Left lobe of liver (tissue), 2 donors: Measurements from ENCODE around the gene ESAM. TPM values are rescaled to one million over a fixed set of nuclear protein-coding genes. Genes with fewer than 3 reads are reported as not detected.
"Not testable (repeated sequence)": the region's sequence is repeated elsewhere in the genome, so short reads cannot be mapped to it uniquely, and the experiment has no call there.

Experiments used
- ATAC-seq: fragments of 200-7000 bp; cut with Tn5 transposase; one replicate; pipeline ENCODE4 v1.9.1; 2020; ENCODE audit warnings: mild to moderate bottlenecking, moderate library complexity
- DNase-seq: peaks from one replicate; pipeline ENCODE4 v3.0.0-alpha.2; 2020; ENCODE audit warnings: low spot score
- total RNA-seq: library from RNA; stranded (reverse); gene quantifications from one replicate; pipeline ENCODE4 v1.2.1, GENCODE V29; 2021
- donor health status: DM: no; HTN: no; CAD: no; lungs with moderate emphysema.
- donor health status: DM: no; HTN: yes; CAD: no.

ESAM gene
- total RNA-seq, 1 donor from 2014 or later = 10.5 TPM

DNA sequence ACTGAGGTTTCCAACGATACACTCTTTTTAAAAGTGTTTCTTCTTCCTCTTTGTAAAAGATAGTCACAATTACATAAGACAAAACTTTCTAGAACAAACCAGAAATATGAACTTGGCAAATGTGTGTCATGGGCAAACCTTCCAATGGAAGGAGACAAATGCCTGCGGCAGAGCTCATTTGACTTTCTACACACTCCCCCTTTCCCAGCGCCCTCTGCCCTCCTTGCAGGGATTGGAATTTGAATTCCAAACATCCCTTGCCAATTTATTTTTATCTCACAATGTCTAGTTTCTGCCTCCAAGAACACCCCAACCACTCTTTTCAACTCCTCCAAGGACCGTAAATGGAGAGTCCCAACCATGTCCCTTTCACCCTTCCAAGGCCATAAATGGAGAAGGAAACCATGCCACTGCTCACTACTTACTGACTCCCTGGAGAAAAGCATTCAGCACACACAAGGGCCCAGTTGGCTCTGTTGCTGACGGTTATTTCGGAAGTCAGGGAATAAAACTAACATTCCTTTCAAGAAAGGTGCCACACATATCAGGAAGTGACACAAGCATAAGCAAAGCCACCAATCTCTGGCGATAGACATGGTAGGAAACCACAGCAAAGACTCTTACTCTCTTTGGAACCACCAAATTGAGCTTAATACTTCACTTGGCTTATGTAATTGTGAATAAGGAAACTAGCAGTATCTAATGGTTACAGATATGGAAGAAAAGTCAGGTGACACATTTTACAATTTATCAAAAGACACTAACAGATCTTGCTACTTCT lies 15.0 kb upstream of the ESAM start:
- ATAC-seq = no peak
- DNase-seq = no peak

DNA sequence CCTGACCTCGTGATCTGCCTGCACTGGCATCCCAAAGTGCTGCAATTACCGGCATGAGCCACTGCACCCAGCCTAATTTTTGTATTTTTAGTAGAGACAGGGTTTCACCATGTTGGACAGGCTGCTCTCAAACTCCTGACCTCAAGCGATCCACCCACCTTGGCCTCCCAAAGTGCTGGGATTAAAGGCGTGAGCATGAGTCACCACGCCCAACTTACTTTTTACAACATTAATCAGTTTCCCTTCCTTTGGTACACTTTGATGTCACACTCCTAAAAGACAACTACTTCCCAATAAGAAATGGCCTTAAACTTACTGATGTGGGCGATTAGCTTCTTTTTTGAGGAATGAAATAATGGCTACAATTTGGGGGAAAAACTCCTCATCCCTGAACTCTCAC lies 8.9 kb upstream of the ESAM start:
- DNase-seq, ATAC-seq: not testable (repeated sequence)

DNA sequence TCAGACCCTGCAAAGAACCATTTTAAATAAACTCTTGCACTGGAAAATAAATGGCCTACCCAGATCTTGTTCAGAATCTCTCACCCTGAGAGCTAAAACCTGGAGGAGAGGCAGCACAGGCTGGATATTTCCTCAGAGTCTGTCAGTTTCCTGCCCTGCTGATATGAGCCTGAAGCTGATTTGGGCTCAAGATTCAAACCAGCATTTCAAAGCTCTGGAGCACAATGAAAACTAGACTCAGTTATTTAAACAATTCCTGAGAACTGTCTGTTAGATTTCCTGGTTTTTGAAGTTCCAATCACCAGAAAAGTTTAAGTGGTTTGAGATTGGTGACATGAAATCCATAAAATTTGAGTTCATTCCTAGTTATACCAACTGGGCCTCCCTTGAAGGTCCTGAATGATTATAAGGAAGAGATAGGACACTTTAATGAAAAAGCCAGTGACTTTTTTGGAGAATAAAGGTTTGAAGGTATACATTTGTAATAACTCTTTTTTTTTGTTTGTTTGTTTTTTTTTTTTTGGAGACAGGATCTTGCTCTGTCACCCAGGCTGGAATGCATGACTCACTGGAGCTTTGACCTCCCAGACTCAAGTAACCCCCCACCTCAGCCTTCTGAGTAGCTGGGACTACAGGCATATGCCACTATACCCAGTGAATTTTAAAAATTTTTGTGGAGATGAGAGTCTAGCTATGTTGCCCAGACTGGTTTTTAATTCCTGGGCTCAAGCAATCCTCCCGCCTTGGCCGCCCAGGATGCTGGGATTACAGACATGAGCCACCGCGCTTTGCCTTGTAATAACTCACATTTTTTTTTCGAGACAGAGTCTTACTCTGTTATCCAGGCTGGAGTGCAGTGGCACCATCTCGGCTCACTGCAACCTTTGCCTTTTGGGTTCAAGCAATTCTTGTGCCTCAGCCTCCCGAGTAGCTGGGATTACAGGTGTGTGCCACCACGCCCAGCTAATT lies 8.0 kb upstream of the ESAM start:
- no peak for DNase-seq
- no peak for ATAC-seq

DNA sequence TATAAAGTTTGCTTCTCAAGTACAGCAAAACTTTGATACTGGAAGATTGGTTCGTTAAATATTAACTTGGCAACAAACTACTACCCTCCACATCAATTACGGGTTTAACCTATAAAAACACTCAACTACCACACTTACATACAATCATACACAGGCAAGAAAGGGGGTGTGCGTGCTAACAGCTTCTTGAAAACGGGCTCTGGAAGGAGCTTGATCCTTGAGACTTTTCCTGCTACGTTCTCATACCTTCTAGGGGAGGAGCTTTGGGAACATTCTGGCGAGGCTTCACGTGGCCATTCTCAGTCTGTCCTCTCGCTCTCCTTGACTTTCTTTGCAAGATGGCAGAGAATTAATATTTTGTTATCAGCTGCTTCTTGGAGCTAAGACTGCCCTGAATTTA lies 6.8 kb upstream of the ESAM start:
- ATAC-seq (no peak), DNase-seq (no peak)

DNA sequence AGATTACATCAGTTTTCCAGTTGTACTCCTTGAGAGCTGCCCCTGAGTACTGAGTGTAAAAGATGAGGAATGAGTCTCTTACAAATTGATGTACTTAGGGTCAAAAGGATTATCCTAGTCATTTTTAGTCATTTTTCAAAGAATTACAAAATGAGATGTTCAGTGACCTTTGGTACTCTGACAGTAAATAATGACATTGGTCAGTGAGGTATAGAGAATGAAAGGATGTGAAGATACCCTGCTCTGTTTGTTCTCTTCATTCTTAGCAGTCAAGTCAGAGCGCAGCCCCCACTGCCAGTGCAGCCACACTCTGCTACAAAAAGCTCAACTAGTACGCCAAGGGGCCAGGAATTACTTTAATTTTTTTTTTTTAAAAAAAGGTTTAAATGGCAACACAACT lies 4.1 kb upstream of the ESAM start:
- ATAC-seq = no peak

DNA sequence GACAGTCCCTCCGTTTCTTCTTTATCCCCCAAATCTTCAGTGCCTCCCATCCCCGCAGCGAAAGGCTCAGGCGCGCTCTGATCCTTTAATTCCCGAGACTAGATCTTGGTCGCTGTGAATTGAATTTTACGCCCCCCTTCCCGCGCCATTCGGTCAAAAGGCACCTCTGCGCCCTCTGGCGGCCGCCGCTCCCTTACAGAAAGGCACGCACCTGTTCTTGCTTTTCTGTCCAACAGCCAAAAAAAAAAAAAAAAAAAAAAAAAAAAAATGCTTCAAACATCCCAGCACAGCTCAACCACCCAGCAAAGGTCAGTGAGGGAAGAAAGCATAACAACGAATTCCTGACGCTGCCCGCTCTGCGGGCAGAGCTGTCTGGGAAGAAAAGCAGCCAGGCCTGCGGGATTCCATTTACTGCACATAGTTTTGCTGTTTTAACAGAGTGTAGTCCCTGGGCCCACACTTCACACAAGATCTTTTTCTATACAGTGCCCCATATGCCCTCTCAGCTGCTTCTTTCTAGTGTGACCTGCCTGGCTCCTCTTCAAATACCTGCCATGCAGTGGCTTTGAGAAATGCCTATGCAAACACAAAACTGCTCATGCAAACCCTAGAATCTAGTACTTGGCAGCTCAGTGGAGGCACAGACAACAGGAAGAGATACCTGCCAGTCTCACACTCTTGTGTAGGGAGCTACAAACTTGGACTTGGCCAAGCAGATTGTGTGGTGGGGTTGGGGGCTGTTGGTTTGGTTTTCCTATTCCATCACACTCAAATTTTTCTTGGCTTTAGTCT lies 1.3 kb upstream of the ESAM start:
- ATAC-seq (peak; percentile 72), DNase-seq (peak; percentile 80)

More for the DNA sequence above, 4.1 kb upstream of the ESAM start:
- no peak for DNase-seq

DNA sequence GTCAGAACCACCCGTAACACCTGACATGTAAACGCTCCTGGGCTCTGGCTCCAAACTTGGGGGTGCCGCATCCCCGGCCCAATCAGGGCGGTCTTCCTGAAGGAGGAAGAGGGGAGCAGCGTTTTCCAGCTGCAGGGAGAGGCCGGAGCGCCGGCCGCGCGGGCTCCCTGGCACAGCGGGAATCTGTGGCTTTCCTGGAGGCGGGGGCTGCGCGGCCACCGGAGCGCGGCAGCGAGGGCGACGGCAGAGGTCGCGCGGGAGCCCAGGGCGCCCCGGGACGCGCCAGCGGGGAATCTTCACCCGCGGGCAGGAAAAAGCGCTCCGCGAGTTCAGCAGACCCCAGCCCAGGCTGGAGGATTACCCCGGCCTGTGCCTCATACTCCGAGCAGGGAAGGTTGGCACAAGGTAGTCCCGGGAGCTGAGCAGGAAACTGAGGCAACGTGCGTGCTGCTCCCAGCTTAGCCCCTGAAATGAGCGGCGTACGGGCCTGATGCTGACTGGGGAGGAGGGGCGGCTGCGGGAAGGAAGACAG lies 600 bp upstream of the ESAM start:
- ATAC-seq = peak; percentile 19
- DNase-seq = no peak

DNA sequence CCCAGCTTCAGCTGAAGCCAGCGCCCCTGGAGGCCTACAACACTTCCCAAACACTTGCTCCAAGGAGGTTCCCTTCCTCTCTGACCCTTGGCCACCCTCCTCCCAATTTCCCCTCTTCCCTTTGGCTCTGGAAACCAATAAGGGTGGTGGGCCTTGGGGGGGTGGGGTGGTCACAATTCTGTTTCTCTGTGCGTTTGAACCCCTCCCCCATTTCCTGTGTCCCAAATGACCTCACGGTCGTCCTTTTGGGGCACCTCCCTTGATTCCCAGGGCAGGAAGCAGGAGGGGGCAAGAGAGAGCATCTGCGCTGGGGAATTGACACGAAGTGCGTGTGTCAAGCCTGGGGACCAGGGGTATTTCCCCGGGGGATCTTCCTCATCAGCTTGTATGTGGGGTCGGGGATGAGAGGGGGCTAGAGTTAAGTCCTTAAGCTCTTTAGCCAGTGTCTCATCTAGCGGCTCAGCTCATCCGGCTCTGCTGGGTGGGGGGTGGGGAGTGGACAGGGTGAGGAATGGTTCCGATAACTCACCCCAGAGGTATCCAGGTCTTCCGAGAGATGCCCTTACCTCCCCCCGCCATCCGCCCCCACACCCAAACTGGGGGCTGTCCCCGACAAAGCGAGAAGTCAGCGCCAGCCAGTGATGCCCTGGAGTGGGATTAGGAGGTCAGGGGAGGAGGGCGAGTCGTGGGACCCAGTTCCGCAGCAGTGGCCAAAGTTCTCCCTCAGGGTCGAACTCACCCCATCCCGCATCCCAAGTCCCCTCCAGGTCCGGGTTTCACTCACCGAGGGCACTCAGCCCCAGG lies 587 bp downstream of the ESAM start:
- ATAC-seq (no peak), DNase-seq (no peak)

DNA sequence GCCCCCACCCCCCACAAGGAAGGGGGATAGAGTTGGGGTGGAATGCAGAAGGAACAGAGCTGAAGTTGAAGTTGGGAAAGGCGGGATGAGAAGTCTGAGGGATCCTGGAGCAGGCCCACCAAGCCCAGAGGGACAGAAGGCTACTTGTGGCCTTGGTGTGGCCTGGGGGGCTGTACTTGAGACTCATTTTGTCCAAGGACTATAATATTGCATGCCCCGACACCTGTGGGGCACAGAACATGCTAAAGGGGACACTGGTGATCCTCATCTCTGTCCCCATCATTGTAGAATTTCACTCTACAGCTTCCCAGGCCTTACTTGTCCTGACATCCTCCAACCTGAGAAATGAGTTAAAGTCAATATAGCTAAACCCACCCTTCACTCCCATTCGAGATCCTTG lies 1.3 kb downstream of the ESAM start:
- ATAC-seq (no peak), DNase-seq (no peak)

DNA sequence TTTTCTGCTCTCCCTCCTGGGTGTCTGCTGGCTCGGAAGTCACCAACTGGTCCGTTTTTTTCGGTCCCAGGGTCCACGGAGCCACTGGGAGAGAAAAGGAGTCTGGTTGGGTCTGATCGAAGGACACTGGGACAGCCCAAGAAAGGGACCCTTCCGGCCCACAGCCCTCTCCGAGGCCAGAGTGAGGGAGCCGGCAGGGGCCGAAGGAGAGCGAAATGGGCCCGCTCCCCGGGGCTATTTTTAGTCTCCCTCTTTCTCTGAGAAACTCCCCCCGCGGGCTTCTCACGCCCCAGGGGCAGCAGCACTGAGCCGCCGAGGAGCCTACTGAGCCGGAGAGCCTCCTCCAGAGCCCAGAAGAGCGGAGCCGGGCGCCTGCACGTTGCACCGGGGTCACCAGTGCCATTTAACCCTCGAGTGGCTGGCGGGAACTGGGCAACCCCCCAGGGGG lies 1.9 kb downstream of the ESAM start:
- DNase-seq (no peak), ATAC-seq (no peak)

DNA sequence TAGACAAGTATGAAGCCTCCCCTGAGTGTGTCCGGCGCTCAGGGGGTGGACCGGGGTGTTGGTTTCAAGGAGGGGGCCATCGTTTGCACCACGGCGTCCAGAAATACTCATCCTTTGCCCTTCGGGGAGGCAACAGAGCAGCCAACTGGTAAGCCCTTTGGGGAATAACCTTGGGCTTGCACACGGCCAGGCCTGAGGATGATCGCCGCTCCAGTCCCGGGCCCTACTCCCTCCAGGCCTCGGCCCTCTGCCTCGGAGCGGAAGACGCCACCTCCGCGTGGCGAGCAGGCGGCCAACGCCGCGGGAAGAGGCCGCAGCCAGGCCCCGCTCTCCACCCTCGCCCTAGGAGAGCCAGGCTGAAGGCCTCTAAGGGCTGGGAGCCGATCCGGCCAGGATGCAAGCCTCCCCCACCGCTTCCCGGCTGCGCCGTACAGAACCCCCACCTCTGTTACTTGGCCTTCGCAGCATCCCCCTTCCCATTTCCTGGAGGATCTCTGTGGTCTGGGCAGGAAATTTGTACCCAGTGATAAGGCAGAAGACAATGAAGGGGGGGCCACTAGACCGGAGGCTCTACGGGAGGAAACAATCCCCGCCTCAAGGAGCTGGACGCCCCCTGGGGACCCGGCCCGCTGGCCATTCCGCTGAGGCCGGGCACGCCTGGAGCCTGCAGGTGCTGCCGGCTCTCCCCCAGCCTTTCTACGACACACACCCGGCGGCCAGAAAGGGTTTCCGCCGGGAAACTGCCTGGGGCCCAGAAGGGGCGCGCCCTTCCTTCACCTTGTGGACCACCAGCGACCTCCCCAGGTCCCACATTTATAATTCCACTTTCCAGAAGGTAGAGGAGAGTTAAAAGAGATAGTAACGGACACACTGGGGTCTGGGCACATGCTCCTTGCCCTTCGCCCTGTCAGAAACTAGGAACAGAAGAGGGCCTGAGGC lies 2.6 kb downstream of the ESAM start:
- ATAC-seq = peak; percentile 30
- DNase-seq = no peak

DNA sequence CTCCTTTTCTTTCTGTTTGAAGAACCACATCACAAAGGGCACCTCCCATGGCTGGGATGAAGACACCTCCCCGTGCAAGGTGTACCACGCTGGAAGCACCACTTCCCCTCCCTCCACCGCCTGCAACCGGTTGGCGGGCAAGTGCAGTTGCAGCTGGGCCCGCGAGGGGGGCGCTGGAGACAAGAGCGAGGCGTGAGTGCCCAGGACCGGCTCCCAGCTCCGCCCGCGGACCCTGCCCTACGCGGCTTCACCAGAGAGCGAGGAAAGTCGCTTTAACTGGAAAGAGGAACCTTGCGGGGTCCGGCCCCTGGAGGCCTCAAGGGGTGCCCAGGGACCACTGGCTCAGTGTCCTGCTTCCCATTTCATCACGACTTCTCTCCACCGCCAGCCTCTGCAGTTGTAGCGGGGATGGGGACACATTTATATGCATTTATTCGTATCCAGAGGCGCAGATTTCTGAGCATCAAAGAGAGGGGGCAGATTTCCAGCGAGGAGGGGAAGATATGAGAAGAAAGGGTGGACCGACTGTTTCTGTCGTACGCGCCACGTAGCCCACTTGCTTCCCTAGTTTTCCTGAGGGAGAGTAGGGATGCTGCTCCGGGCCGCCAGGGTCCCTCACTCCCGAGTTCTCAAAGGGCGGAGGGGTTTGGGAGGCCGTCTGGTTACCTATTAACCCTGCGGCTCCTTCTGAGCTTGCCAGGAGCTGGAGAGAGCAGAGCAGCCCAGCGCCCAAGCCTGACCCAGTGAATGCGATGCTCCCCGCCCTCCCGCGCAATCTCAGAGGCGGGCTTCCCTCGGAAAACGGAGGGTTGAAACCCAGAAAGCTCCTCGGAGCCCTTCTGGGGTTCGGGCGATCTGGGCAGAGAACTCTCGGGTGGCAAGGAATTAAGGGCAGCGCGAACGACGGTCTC lies 3.5 kb downstream of the ESAM start:
- ATAC-seq = peak; percentile 68
- peak; percentile 64 for DNase-seq

DNA sequence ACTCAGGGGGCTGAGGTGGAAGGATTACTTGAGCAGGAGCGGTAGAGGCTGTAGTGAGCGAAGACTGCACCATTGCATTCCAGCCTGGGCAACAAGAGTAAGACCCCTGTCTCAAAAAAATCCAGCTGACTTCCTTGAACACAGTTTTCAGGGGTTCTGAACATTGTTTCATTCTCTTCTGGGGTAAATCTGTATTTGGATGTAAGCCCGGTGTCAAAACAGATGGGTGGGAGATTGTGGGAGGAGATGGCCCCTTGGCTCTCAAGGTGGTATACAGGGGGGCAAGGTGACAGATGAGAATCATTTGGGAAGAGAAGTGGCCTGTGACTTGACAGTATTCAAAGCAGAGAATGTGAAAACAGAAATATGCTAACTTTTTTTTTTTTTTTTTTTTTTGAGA lies 4.8 kb downstream of the ESAM start:
- no peak for ATAC-seq

DNA sequence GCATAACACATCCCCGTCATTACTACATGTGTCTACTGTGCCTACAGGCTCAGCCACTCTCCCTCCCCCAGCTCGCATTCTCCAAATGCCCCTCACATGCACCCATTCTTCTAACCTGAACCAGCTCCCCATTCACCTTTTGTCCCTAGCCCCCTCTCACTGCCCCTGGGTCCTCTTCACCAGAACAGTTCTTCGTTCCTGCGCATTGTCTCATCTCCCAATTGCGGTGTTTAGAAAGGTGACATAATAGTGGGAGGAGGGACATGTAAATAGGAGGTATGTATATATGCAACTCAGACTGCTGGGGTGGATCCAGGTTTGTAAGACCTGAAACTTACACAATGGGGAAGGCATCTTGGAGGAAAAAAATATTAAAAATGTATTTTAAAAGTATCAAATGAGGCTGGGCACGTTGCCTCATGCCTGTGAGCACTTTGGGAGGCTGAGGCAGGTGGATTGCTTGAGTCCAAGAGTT lies 5.3 kb downstream of the ESAM start:
- no peak for DNase-seq
- ATAC-seq = no peak

More for the DNA sequence above, 4.8 kb downstream of the ESAM start:
- no peak for DNase-seq

DNA sequence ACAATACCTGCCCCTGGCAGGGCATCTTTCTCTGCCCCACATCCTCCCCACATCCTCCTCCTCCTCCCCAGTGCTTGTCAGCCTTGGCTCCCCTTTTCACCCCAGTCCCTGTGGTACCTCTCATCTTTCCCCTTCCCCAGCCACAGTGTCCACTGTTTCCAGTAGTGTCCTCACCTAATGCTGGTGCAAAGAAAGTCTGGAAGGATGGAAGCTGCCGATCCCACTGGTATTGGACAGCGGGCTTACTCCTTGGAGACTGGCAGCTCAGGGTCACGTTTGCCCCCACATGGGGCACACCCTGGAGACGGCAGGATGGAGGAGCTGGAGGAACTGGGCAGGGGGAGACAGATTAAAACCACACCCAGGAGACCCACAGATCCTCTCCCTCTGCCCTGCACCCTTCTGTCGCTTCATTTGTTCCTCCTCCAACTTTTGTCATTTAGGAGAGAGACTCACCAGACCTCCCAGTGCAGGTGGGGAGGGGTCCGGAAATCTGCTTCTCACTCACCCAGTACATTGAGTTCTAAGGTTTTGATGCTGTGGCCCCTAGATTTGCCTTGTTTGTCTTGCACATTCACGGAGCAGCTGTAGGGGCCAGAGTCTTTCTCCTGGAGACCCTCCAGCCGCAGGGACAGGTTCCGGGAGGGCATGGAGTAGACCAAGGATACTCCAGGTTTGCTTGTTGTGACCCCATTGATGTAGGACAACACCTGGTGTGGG lies 5.9 kb downstream of the ESAM start:
- DNase-seq = no peak
- no peak for ATAC-seq

DNA sequence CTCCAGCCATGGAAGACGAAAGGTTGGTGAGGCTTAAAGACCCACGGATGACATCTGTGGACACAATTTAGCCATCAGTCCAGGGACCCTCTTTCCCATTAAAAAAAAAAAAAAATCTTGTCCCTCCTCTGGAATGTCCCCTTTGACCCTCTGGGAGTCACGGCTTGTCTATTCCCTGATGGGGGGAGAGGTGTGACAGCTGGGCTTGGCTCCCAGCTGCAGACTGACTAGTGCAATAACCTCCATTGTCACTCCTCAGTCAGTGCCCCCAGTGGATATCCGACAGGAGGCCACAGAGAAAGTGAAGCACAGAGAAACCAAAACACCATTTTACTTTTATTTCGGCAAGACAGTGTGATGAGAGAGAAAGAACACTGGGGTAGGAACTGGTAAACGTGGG lies 7.4 kb downstream of the ESAM start:
- DNase-seq (no peak), ATAC-seq (no peak)

DNA sequence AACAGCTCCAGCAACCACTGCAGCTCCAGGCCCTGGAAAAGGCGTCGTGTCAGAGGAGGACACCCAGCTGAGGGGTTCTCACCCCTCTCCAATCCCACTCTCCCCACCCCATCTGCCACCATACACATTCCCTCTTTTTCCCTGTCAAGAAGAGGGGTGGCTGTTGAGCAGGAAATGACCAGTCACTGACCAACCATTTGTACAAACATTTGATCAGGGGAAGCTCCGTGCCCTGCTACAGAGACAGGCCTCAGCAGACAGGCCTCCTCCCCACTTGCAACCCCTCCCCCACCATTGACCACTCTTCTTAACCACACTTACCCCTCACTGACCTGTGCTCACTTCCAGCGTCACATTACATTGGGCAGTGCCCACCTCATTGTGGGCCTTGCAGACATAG lies 7.8 kb downstream of the ESAM start:
- ATAC-seq = no peak

More for the DNA sequence above, 7.8 kb downstream of the ESAM start:
- no peak for DNase-seq
